Mucosa of descending colon (tissue), 3 donors: Measurements from ENCODE around the gene EXOC2. TPM values are rescaled to one million over a fixed set of nuclear protein-coding genes. Genes with fewer than 3 reads are reported as not detected.

ENCODE experiments used
- ATAC-seq: fragments of 200-7000 bp; cut with Tn5 transposase; one replicate; pipeline ENCODE4 v1.9.1; 2020; ENCODE audit warnings: mild to moderate bottlenecking, moderate library complexity
- DNase-seq, 3 donors: peaks; one replicate each; pipeline ENCODE4 v3.0.0-alpha.2; 2020
- H3K36me3 ChIP-seq: fragments of 200-600 bp; one replicate; pipeline ENCODE4 v1.8.0; 2021; ENCODE audit warnings: low read depth, mild to moderate bottlenecking
- H3K4me1 ChIP-seq: fragments of 200-600 bp; one replicate; pipeline ENCODE4 v1.8.0; 2021; ENCODE audit warnings: low read depth, mild to moderate bottlenecking
- H3K4me3 ChIP-seq: fragments of 200-600 bp; one replicate; pipeline ENCODE4 v1.8.0; 2021; ENCODE audit warnings: mild to moderate bottlenecking
- H3K9me3 ChIP-seq: fragments of 200-600 bp; one replicate; pipeline ENCODE4 v1.8.0; 2021; ENCODE audit warnings: mild to moderate bottlenecking
- intact Hi-C, 2 donors: fragments of 100-400 bp; cut with DNase I in 1 of 2; cut with micrococcal nuclease in 1 of 2; formaldehyde crosslinking; loops; one replicate each; pipeline versions ENCODE4 v1.11.0 to v1.11.1; 2022; cut with DNase I, micrococcal nuclease
- long read RNA-seq, 2 donors: library from polyadenylated mRNA; unstranded; transcript quantifications; one replicate each; pipeline ENCODE4 v2.0.0, GENCODE V29; 2019 to 2021
- total RNA-seq, 3 donors: library from RNA; stranded (reverse); fragmentation: NEBNext Ultra II Directional in 2 of 3; extraction: Animal tissue kit (Norgen Biotek cat#: 25700) in 2 of 3; gene quantifications; one replicate each; pipeline versions ENCODE4 v1.2.1 to v1.2.4, GENCODE V29; 2021 to 2023
- TF ChIP-seq, protein P1 (sequence below): fragments of 200-600 bp; IDR thresholded peaks from one replicate; pipeline ENCODE4 v1.8.0; 2022; ENCODE audit warnings: antibody characterized with exemption, mild to moderate bottlenecking
- donor health status: DM: no; HTN: no; CAD: no; lungs with moderate emphysema.
- donor health status: DM: no; HTN: no; CAD: no.
- donor health status: DM: no; HTN: yes; CAD: no.

Gene EXOC2
- 10 to 100 TPM; 13.1 to 20.9 (median 17.3) TPM for total RNA-seq
- long read RNA-seq, donor 1, full-length matches to known transcripts, result 21 of 36 reads
- long read RNA-seq, donor 1, partial matches to known transcripts, result 7 of 36 reads
- long read RNA-seq, donor 1, other reads (novel, unspliced or antisense), result 8 of 36 reads
- long read RNA-seq, donor 2, full-length matches to known transcripts, result 3 of 6 reads
- long read RNA-seq, donor 2, partial matches to known transcripts, result 2 of 6 reads
- long read RNA-seq, donor 2, other reads (novel, unspliced or antisense), result 1 of 6 reads

DNA sequence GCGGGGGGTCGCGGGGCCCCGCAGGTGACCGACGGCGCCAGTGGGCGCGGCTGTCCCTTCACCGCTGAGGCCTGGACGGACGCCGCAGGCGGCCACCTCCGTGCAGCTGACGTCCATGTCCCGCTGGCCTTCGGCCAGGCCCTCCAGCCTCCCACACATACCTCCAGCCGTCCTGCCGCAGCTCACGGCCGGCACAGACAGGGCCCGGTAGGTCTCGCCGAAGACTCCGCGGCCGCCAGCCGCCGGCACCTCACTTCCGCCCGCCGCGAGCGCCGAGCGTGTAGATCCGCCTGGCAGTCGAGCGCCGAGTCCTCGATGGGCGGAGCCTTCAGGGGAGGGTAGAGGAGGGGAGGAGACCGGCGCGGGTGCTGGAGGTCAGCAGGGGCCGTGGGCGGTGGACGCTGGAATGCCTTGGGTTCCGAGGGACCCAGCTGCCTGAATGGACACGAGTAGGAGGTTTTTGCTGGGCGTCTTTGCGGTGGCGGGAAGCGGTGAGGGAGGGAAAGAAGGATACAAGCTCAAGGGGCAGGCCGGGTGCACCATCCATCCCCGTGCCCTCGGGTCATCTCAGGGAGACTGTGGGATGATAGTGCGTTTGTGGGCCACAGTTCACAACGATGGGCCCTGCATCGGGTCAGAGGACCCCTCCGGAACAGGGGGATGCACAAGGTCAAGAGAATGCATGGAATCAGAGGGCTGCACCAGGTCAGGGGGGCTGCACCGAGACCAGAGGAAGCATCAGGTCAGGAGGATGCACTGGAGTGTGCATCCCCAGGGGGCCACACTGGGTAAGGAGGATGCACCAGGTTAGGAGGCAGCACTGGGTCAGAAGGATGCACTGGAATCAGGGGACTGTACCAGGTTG lies at the start of gene EXOC2:
Gene EXOC2 (minus strand): TSS at position 282 of the 865 bp plus-strand sequence. CDS start 55,321 bp downstream, outside the sequence.
- peak within 1 kb of the TSS; percentile 95 for H3K4me3 ChIP-seq
- intact Hi-C loops, result no loop called here
- peaks cover 13% of the 10 kb centered on the region for H3K4me1 ChIP-seq
- no peaks in the 10 kb centered on the region for H3K36me3 ChIP-seq
- no peaks in the 10 kb centered on the region for H3K9me3 ChIP-seq
- ATAC-seq, result peak; percentile 98
- DNase-seq, result peak; percentile 89 to 93 (median 92)
- TF ChIP-seq, protein P1, sequence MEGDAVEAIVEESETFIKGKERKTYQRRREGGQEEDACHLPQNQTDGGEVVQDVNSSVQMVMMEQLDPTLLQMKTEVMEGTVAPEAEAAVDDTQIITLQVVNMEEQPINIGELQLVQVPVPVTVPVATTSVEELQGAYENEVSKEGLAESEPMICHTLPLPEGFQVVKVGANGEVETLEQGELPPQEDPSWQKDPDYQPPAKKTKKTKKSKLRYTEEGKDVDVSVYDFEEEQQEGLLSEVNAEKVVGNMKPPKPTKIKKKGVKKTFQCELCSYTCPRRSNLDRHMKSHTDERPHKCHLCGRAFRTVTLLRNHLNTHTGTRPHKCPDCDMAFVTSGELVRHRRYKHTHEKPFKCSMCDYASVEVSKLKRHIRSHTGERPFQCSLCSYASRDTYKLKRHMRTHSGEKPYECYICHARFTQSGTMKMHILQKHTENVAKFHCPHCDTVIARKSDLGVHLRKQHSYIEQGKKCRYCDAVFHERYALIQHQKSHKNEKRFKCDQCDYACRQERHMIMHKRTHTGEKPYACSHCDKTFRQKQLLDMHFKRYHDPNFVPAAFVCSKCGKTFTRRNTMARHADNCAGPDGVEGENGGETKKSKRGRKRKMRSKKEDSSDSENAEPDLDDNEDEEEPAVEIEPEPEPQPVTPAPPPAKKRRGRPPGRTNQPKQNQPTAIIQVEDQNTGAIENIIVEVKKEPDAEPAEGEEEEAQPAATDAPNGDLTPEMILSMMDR, result no peak

DNA sequence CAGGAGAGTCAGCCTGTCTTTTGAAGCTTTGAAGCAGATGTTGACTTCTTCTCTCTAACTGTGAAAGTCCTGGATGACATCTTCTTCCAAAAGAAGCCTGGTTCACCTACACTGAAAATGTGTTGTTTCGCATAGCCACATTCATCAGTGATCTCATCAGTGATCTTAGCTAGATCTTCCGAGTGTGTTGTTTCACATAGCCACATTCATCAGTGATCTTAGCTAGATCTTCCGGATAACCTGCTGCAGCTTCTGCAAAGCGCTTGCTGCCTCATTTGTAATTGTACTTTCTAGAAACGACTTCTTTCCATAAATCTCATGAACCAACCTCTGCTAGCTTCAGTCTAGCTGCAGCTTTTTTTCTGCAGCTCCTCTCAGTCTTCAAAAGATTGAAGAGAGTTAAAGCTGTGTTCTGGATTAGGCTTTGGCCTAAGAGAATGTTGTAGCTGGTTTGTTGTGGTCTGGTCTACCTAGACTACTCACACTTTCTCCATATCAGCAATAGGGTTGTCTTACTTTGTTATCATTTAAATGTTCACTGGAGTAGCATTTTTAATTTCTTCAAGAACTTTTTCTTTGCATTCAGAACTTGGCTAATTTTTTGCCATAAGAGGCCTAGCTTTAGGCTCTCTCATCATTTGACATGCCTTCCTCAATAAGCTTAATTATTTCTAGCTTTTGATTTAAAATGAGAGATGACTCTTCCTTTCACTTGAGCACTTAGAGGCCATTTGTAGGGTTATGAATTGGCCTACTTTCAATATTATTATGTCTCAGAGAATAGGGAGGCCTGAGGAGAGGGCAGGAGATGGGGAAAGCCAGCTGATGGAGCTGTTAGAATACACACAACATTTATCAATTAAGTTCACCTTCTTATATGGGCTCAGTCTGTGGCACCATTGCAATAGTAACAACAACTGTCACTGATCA lies 48.7 kb upstream of the EXOC2 start:
- H3K9me3 ChIP-seq, result no peaks in the 10 kb centered on the region
- H3K4me1 ChIP-seq, result no peaks in the 10 kb centered on the region
- ATAC-seq, result no peak
- intact Hi-C loops, result no loop called here
- no peak overlapping the region for H3K4me3 ChIP-seq
- no peak for DNase-seq
- TF ChIP-seq, protein P1, result no peak
- H3K36me3 ChIP-seq, result no peaks in the 10 kb centered on the region

GRCh38 chr6:736657-737446 lies 43.9 kb upstream of the EXOC2 start:
- DNase-seq (no peak), ATAC-seq (no peak)
- no peak overlapping the region for H3K4me3 ChIP-seq
- TF ChIP-seq, protein P1, result no peak
- H3K4me1 ChIP-seq, result no peaks in the 10 kb centered on the region
- H3K36me3 ChIP-seq, result no peaks in the 10 kb centered on the region
- no peaks in the 10 kb centered on the region for H3K9me3 ChIP-seq
- intact Hi-C loops, result no loop called here

DNA sequence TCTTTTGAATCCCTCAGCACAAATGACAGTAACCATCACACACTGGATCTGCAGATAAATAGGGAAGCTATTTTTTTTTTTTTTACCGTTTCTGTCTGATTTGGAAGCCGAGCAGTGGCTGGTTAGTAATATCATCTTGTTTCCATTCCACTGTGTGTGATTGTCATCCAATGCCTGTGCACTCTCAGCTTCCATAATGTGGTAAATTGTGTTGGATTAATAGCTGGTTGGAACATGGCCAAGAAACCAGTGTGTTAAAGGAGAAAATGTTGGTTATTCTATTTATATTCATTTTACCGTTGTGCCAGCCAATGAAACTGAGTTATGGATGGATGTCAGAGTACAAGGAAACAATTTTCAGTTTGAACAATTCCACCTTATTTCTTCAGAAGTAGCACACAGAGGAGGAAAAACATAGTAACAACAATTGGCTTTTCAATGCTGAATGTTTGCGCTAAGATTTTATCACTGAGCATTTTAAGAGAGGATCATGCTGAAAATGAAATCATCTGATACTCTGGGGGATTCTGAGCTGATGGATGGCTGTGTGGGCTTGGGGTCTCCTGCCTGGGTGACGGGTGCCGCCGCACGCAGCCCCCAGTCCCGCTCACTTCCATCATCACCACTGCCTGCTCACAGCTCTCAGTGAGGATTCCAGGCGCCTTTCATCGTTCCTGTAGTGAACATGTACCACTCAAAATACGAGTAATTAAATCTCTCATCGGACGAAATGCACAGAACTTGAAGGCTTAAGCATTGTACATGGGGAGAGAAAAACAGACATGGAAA lies 40.7 kb upstream of the EXOC2 start:
- intact Hi-C loops, result no loop called here
- ATAC-seq (no peak), DNase-seq (no peak)
- TF ChIP-seq, protein P1, result no peak
- Histone ChIP-seq H3K4me3 (no peak overlapping the region), H3K4me1 (no peaks in the 10 kb centered on the region), H3K36me3 (no peaks in the 10 kb centered on the region), H3K9me3 (no peaks in the 10 kb centered on the region)
